ENCODE data around the gene ZNF425.

The ZNF425 gene

DNA sequence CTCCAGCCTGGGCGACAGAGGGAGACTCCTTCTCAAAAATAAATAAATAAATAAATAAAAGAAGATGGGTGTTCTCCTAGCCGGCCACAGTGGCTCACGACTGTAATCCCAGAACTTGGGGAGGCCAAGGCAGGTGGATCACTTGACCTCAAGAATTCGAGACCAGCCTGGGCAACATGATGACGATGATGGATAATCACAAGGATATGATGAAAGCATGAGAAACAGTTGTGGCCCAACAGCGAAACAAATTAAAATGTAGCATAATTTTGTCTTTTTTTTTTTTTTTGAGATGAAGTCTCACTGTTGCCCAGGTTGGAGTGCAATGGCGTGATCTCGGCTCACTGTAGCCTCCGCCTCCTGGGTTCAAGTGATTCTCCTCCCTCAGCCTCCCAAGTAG lies 48.5 kb downstream of the ZNF425 start:
- Histone ChIP-seq H3K36me3 (ENCODE audit: insufficient read depth, low read length) (0 out of 2 replicates have a peak, but pooled peaks cover under 1% of the 10 kb centered on the region), H3K79me2 (ENCODE audit: insufficient read depth, low read length) (no peaks in the 10 kb centered on the region), H3F3A (ENCODE audit: low read depth) (no peaks in the 10 kb centered on the region), H3K9me3 (ENCODE audit: insufficient read depth, low read depth, low read length) (no peaks in the 10 kb centered on the region), H3K9me2 (replicated peaks; ENCODE audit: low read depth, low read length) (no peaks in the 10 kb centered on the region), H3K4me3 (ENCODE audit: low read length, poor library complexity, severe bottlenecking) (no peak overlapping the region), H2AFZ (ENCODE audit: low read length) (no peak overlapping the region), H3K4me1 (ENCODE audit: insufficient read depth, low read length, poor library complexity, severe bottlenecking) (no peaks in the 10 kb centered on the region), H3K4me2 (ENCODE audit: low read depth, low read length, poor library complexity, severe bottlenecking) (no peak overlapping the region), H3K27me3 (ENCODE audit: insufficient read depth, low read length, poor library complexity, severe bottlenecking) (no peaks in the 10 kb centered on the region), H3K9ac (ENCODE audit: low read depth, low read length, poor library complexity, severe bottlenecking) (no peak overlapping the region), H4K20me1 (ENCODE audit: insufficient read depth, low read length, poor library complexity, severe bottlenecking) (no peaks in the 10 kb centered on the region)
- no peak for TF ChIP-seq EZH2phosphoT487 (IDR thresholded peaks at IDR 0.05; ENCODE audit: borderline replicate concordance)
- TF ChIP-seq, protein P1, sequence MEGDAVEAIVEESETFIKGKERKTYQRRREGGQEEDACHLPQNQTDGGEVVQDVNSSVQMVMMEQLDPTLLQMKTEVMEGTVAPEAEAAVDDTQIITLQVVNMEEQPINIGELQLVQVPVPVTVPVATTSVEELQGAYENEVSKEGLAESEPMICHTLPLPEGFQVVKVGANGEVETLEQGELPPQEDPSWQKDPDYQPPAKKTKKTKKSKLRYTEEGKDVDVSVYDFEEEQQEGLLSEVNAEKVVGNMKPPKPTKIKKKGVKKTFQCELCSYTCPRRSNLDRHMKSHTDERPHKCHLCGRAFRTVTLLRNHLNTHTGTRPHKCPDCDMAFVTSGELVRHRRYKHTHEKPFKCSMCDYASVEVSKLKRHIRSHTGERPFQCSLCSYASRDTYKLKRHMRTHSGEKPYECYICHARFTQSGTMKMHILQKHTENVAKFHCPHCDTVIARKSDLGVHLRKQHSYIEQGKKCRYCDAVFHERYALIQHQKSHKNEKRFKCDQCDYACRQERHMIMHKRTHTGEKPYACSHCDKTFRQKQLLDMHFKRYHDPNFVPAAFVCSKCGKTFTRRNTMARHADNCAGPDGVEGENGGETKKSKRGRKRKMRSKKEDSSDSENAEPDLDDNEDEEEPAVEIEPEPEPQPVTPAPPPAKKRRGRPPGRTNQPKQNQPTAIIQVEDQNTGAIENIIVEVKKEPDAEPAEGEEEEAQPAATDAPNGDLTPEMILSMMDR (conservative IDR thresholded peaks at IDR 0.05; ENCODE audit: low read length): no peak

- H4K20me1 ChIP-seq (ENCODE audit: insufficient read depth, low read length, poor library complexity, severe bottlenecking): no peaks in the 10 kb centered on the region
- H3K9me2 ChIP-seq (replicated peaks; ENCODE audit: low read depth, low read length): no peaks in the 10 kb centered on the region
- peaks cover 8% of the 10 kb centered on the region; the same call in 1 of the 2 replicates for H3K36me3 ChIP-seq (ENCODE audit: insufficient read depth, low read length)
- no peak overlapping the region for H2AFZ ChIP-seq (ENCODE audit: low read length)
- no peaks in the 10 kb centered on the region for H3K9me3 ChIP-seq (ENCODE audit: insufficient read depth, low read depth, low read length)
- no peak overlapping the region for H3K9ac ChIP-seq (ENCODE audit: low read depth, low read length, poor library complexity, severe bottlenecking)
- H3K27me3 ChIP-seq (ENCODE audit: insufficient read depth, low read length, poor library complexity, severe bottlenecking): no peaks in the 10 kb centered on the region
- no peak overlapping the region for H3K4me3 ChIP-seq (ENCODE audit: low read length, poor library complexity, severe bottlenecking)
- H3F3A ChIP-seq (ENCODE audit: low read depth): no peaks in the 10 kb centered on the region
- no peak overlapping the region for H3K4me2 ChIP-seq (ENCODE audit: low read depth, low read length, poor library complexity, severe bottlenecking)
- no peaks in the 10 kb centered on the region for H3K4me1 ChIP-seq (ENCODE audit: insufficient read depth, low read length, poor library complexity, severe bottlenecking)
- TF ChIP-seq, protein P1 (conservative IDR thresholded peaks at IDR 0.05; ENCODE audit: low read length): no peak
- TF ChIP-seq EZH2phosphoT487 (IDR thresholded peaks at IDR 0.05; ENCODE audit: borderline replicate concordance): no peak
- no peaks in the 10 kb centered on the region for H3K79me2 ChIP-seq (ENCODE audit: insufficient read depth, low read length)
Measured at GRCh38 chr7:149075286-149075685, 50.8 kb downstream of the ZNF425 start.

DNA sequence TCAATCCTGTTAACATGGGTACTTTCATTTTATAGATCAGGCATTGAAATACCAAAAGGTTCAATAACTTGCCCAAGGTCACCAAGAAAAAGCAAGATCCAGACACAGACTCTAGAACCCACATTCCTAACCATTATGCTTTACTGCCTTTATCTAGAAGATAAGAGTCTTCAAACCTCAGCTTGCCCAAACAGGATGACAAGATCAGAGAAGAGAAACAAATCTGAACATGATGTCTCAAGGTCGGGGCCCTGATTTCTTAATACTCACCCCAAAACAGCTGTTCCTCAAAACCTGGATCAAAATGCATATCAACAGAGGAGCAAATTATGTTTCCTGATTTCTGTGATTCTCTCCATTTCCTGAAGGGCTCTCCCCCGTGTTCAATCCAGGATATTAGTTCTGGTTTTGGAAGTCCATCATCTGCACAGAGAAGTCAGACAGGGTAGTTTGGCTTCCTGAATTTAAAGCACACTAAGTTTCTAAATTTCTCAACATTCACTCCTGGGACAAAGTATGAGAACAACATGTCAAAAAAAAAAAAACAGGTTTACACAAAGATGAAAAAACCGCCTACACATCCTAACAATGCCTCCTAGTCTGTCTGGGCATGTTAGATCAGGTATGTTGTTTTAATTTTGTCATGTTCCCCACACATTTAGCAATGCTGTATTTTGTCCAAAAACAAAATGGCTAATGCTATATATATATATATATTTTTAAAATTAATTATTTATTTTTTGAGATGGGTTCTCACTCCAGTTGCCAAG lies 51.8 kb downstream of the ZNF425 start:
- no peaks in the 10 kb centered on the region for H3K9me3 ChIP-seq (ENCODE audit: insufficient read depth, low read depth, low read length)
- H3K9ac ChIP-seq (ENCODE audit: low read depth, low read length, poor library complexity, severe bottlenecking): no peak overlapping the region
- H2AFZ ChIP-seq (ENCODE audit: low read length): no peak overlapping the region
- H3K4me3 ChIP-seq (ENCODE audit: low read length, poor library complexity, severe bottlenecking): no peak overlapping the region
- no peaks in the 10 kb centered on the region for H3K4me1 ChIP-seq (ENCODE audit: insufficient read depth, low read length, poor library complexity, severe bottlenecking)
- no peaks in the 10 kb centered on the region for H4K20me1 ChIP-seq (ENCODE audit: insufficient read depth, low read length, poor library complexity, severe bottlenecking)
- H3K36me3 ChIP-seq (ENCODE audit: insufficient read depth, low read length): peaks cover 12% of the 10 kb centered on the region; the same call in 1 of the 2 replicates
- no peaks in the 10 kb centered on the region for H3F3A ChIP-seq (ENCODE audit: low read depth)
- no peaks in the 10 kb centered on the region for H3K27me3 ChIP-seq (ENCODE audit: insufficient read depth, low read length, poor library complexity, severe bottlenecking)
- H3K9me2 ChIP-seq (replicated peaks; ENCODE audit: low read depth, low read length): no peaks in the 10 kb centered on the region
- H3K4me2 ChIP-seq (ENCODE audit: low read depth, low read length, poor library complexity, severe bottlenecking): no peak overlapping the region
- no peak for TF ChIP-seq EZH2phosphoT487 (IDR thresholded peaks at IDR 0.05; ENCODE audit: borderline replicate concordance)
- TF ChIP-seq, protein P1 (conservative IDR thresholded peaks at IDR 0.05; ENCODE audit: low read length): no peak
- H3K79me2 ChIP-seq (ENCODE audit: insufficient read depth, low read length): no peaks in the 10 kb centered on the region
